ENCODE measurements around the gene ZDHHC11B. TPM values are rescaled to one million over a fixed set of nuclear protein-coding genes. Genes with fewer than 3 reads are reported as not detected.
A peak's percentile ranks its signal among the peaks of the same experiment; 100 is the strongest.
"Not testable (repeated sequence)": the region's sequence is repeated elsewhere in the genome, so short reads cannot be mapped to it uniquely, and the experiment has no call there.

ZDHHC11B gene
- total and polyA plus RNA-seq, 2 experiments from 2014 or later = 4.2 to 4.4 TPM

DNA sequence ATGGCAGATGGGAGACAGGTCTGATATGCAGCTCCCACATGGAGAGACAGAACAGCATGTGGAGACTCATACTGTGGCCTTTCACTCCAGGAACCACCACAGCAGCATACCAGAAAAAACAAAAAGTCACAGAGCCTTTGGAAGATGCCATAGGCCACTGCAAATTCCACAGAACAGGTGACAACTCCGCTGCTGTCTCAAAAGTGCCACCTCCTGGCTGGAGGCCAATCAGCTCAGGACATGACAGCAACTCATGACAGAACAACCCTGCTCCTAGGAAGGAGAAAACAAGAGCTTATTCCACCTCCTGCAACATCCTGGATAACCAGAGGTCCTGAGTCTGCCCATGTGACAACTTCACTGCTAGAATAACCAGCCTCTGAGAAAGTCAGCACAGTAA is 50.4 kb downstream of the ZDHHC11B start:
- H3K27me3 ChIP-seq; H3K9me3 ChIP-seq (ENCODE audit: low read depth); H3K4me3 ChIP-seq; H3K27ac ChIP-seq; H3K36me3 ChIP-seq; DNase-seq (ENCODE audit: low read depth in 1 of 2, low spot score in 1 of 2); H3K4me1 ChIP-seq (ENCODE audit: low read depth): not testable (repeated sequence)

DNA sequence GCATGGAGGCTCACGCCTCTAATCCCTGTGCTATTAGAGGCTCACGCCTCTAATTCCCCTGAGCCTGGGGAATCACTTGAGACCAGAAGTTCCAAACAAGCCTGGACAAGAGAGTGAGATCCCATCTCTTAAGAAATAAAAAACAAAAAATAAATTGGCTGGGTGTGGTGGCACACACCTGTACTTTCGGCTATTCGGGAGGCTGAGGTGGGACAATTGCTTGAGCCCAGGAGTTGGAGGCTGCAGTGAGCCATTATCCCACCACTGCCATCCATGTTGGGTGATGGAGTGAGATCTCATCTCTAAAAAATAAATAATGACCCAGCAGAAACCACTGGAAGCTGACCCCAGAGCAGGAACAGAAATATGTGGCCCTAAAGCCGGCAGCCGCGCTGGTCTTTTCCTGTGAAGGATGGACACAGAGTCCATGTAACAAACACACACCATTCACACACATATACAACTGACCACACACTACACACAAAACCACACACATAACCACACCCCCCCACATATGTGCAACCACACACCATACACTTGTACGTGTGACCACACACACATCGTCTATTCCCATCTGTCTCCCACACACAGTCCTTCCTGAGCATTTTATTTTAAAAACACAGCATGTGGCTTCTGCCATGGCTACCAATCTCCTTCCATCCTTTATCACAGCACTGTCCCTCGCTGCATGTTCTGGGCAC is 51.6 kb downstream of the ZDHHC11B start:
- not testable (repeated sequence) for H3K4me1 ChIP-seq (ENCODE audit: low read depth); H3K9me3 ChIP-seq (ENCODE audit: low read depth)

DNA sequence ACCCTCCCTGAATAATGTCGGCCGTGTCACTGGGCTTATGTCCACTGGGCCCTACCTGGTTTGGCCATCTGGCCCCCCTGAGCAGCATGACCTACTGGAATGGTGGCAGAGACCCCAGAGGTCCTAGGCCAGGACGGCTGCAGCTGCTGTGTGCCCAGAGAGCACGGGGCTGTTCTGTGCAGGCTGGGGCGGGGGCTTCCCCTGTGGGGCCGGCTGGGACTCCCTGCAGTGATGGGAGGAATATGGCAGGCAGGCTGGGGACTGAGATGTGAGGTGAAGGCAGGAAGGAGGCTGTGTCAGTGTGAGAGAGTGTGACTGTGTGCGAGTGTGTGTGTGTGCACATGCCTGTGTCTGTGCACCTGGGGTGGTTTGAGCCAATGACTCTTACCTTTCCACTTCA is 55.3 kb downstream of the ZDHHC11B start:
- DNase-seq (ENCODE audit: low read depth in 1 of 2, low spot score in 1 of 2) = not testable (repeated sequence)

More for the DNA sequence above, 51.6 kb downstream of the ZDHHC11B start:
- H3K4me3 ChIP-seq; H3K27ac ChIP-seq; DNase-seq (ENCODE audit: low read depth in 1 of 2, low spot score in 1 of 2); H3K36me3 ChIP-seq; H3K27me3 ChIP-seq: not testable (repeated sequence)

DNA sequence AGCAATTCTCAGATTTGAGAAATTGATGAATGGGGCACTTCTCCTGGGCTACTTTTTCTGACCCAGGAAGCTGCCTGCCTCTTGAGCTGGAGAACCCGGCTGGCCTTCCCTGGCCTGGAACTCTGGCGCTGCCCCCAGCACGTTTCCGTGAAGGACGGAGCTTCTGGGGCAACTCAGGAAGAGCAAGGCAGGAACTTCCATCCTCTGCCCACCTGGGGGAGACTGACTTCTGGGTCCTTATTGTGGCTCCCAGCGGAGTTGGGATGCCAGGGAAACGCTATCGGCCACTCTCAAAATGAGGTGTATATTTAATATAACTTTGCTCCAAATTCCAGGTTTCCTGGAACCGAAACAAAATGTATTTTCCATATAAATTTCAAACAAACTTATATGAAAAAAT is 57.4 kb downstream of the ZDHHC11B start:
- DNase-seq (ENCODE audit: low read depth in 1 of 2, low spot score in 1 of 2) = peak in 1 of 2 donors; percentile 30
- not testable (repeated sequence) for H3K27me3 ChIP-seq; H3K9me3 ChIP-seq (ENCODE audit: low read depth); H3K4me1 ChIP-seq (ENCODE audit: low read depth); H3K36me3 ChIP-seq; H3K27ac ChIP-seq; H3K4me3 ChIP-seq

More for the DNA sequence above, 55.3 kb downstream of the ZDHHC11B start:
- H3K9me3 ChIP-seq (ENCODE audit: low read depth); H3K4me1 ChIP-seq (ENCODE audit: low read depth); H3K27ac ChIP-seq; H3K27me3 ChIP-seq; H3K4me3 ChIP-seq; H3K36me3 ChIP-seq: not testable (repeated sequence)

DNA sequence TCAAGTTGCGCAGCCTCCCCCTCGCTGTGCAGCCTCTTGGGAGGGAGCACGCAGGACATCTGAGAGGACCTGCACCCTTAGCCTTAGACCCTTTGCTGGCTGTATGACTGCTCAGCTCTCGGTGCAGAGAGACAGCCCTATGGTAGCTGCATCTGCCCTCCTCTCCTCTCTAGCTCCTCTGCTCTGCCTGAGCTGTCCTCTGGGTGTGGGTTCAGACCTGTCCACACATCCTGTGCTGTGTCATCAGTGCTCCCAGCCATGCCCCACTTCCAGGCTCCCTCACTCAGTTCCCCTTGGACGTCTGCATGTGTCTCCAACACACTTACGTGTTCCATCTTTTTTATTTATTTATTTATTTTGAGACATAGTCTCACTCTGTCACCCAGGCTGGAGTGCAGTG is 60.7 kb downstream of the ZDHHC11B start:
- H3K27ac ChIP-seq; H3K36me3 ChIP-seq; DNase-seq (ENCODE audit: low read depth in 1 of 2, low spot score in 1 of 2); H3K4me3 ChIP-seq; H3K27me3 ChIP-seq; H3K4me1 ChIP-seq (ENCODE audit: low read depth); H3K9me3 ChIP-seq (ENCODE audit: low read depth): not testable (repeated sequence)

DNA sequence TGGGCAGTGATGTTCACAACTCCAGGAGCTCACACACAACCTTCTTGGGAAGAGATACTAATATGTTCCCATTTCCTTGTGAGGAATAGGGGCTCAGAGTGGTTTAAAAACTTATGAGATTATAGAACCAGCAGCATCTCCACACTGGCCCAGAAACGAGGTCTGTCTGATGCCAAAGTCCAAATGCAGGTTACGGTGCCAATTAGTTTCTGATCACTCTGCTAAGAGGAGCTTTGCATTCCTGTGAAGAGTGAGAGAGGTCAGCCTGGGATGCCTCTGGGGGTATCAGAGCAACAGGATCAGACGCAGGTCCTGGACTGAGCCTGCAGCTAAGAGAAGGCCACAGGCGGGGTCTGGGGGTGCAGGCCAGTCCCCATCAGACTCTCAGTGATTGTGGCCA is 61.2 kb downstream of the ZDHHC11B start:
- not testable (repeated sequence) for DNase-seq (ENCODE audit: low read depth in 1 of 2, low spot score in 1 of 2); H3K4me3 ChIP-seq; H3K27me3 ChIP-seq; H3K4me1 ChIP-seq (ENCODE audit: low read depth); H3K36me3 ChIP-seq; H3K27ac ChIP-seq; H3K9me3 ChIP-seq (ENCODE audit: low read depth)

DNA sequence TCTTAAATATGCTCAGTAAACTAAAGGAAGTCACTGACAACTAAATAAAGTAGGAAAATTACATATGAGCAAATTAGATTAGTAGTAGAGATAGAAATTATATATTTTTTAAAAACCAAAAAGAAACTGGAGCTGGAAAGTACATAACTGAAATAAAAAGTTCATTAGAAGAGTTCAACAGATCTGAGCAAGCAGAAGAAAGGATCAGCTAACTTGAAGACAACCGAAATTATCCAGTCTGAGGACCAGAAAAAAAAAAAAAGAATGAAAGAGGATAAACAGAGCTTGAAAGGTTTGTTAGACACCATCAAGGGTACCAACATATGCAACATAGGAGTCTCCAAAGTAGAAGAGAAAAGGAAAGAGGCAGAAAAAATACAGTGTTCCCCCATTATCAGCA is 65.2 kb downstream of the ZDHHC11B start:
- H3K4me3 ChIP-seq; H3K36me3 ChIP-seq; H3K27me3 ChIP-seq; H3K4me1 ChIP-seq (ENCODE audit: low read depth); H3K27ac ChIP-seq; DNase-seq (ENCODE audit: low read depth in 1 of 2, low spot score in 1 of 2); H3K9me3 ChIP-seq (ENCODE audit: low read depth): not testable (repeated sequence)

DNA sequence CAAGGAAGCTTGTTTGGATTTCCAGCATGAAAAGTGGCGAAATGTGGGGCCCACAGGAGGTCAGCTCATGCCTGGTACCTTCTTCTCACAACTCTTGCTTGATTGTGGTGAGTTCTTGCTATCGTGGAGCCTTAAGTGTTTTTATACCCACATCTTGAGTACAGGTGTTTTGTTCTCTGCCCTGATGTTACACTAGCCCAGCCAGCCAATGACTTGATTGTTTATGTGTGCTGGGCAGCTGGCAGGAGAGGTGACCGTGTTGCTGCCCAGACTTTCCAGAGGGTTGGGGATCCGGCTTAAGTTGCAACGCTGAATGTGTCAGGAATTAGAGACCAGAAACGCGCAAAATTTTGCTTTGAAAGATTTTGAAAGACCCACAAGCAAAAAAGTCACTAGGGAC is 67.4 kb downstream of the ZDHHC11B start:
- no peaks in the 10 kb centered on the region for H3K27me3 ChIP-seq
- H3K27ac ChIP-seq = no peak overlapping the region
- no peak overlapping the region for H3K4me3 ChIP-seq

DNA sequence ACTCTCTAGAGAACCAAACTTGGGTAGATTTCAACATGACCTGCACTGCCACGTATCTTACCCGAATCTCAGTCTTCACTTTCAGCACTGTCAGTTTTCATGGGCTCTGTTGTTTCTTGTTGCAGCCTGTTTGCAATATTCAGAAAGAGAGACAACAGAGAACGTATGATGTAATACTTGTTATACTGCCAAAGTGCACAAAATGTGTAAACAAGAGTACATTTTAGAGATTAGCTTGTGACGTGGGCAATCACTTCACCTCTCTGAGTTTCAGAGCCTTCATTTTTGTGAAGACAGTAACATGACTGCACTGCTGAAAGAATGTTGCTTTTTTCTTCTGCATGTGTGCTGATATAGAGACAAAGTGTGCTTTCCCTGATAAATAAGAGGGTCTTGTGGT is 67.8 kb downstream of the ZDHHC11B start:
- not testable (repeated sequence) for H3K27me3 ChIP-seq; H3K27ac ChIP-seq; H3K36me3 ChIP-seq; H3K4me3 ChIP-seq; H3K4me1 ChIP-seq (ENCODE audit: low read depth); H3K9me3 ChIP-seq (ENCODE audit: low read depth)
- DNase-seq (ENCODE audit: low read depth in 1 of 2, low spot score in 1 of 2) = peak in 1 of 2 donors; percentile 53

More for the DNA sequence above, 67.4 kb downstream of the ZDHHC11B start:
- TF ChIP-seq, protein P1, sequence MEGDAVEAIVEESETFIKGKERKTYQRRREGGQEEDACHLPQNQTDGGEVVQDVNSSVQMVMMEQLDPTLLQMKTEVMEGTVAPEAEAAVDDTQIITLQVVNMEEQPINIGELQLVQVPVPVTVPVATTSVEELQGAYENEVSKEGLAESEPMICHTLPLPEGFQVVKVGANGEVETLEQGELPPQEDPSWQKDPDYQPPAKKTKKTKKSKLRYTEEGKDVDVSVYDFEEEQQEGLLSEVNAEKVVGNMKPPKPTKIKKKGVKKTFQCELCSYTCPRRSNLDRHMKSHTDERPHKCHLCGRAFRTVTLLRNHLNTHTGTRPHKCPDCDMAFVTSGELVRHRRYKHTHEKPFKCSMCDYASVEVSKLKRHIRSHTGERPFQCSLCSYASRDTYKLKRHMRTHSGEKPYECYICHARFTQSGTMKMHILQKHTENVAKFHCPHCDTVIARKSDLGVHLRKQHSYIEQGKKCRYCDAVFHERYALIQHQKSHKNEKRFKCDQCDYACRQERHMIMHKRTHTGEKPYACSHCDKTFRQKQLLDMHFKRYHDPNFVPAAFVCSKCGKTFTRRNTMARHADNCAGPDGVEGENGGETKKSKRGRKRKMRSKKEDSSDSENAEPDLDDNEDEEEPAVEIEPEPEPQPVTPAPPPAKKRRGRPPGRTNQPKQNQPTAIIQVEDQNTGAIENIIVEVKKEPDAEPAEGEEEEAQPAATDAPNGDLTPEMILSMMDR (IDR thresholded peaks at IDR 0.05; ENCODE audit: low read depth, low read length) = no peak
- Histone ChIP-seq H3K36me3 (no peaks in the 10 kb centered on the region), H3K4me1 (ENCODE audit: low read depth) (no peaks in the 10 kb centered on the region), H3K9me3 (ENCODE audit: low read depth) (no peaks in the 10 kb centered on the region)
- no peak for DNase-seq (ENCODE audit: low read depth in 1 of 2, low spot score in 1 of 2)

DNA sequence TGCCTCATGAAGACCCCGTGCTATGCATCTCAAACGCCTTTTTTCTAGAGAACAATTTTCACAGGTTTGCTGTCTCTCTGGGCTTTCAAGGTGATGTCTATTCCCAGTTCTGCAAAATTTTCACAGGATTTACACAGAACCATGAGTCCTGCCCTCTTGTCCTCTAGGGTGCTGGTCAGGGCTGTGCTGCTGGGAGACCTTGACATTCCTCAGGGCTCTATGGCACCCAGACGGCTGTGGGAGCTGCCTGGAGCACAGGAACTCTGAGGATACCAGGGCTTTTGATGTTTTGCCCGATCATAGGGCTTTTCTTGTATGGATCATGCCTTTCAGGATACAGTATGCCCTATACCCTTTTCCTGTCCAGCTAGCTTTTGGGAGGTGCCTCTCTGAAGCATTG is 68.9 kb downstream of the ZDHHC11B start:
- H3K36me3 ChIP-seq; H3K4me1 ChIP-seq (ENCODE audit: low read depth); H3K9me3 ChIP-seq (ENCODE audit: low read depth); H3K27ac ChIP-seq; DNase-seq (ENCODE audit: low read depth in 1 of 2, low spot score in 1 of 2); H3K27me3 ChIP-seq; H3K4me3 ChIP-seq: not testable (repeated sequence)

DNA sequence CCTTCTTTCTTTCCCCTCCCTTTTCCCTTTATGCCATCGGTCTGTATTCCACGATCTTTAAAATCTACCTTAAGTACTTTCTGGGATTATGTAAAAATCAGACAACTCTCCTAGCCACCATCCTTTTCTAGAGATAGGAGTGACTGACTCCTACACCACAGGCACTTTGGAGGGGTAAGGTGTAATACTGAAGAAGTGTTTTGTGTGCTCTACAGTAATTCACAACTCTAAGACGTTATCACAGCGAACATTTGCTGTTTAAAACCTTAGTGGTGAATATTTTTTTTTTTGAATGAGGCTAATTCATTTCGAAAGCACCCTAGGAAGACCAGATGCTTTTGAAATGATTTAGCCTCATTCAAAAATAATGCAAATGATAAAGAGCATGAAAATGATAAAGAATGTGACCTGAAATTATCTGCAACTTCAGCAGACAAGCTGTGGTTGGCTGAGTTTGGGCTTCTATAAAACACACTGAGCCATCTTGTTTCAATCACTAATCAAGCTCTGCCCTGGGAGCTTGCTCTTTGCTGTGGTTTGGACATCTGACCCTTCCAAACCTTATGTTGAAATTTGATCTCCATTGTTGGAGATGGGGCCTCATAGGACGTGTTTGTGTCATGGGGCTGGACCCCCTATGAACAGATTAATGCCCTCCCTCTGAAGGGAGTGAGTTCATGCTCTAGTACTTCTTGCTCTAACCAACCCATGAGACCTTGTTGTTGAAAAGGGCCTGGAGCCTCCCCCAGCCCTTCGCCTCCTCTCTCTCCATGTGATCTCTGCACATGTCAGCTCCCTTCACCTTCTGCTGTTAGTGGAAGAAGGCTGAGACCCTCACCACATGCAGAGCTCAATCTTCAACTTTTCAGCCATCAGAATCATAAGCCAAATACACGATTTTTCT is 70.1 kb downstream of the ZDHHC11B start:
- not testable (repeated sequence) for H3K9me3 ChIP-seq (ENCODE audit: low read depth); H3K27me3 ChIP-seq; H3K4me1 ChIP-seq (ENCODE audit: low read depth); H3K27ac ChIP-seq; DNase-seq (ENCODE audit: low read depth in 1 of 2, low spot score in 1 of 2); H3K4me3 ChIP-seq; H3K36me3 ChIP-seq

DNA sequence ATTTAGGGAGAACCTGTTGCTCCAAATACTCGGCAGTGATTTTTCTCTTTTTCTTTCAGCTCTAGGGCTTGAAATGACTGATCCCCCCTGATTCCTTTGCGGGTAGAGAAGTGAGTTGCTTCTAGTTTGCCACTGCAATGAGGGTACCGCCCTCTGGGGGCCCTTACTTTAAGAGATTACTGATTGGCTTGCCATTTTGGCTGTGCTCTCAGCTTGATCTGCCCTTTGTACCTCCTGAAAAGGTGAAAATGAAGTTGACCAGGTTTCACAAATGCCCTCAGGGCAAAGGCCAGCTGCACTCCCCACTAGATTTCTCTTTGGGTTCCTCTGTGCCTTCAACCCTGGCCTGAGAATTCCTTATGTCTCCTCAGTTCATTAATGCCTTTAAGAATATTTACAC is 70.8 kb downstream of the ZDHHC11B start:
- not testable (repeated sequence) for H3K27ac ChIP-seq; H3K9me3 ChIP-seq (ENCODE audit: low read depth); H3K27me3 ChIP-seq; DNase-seq (ENCODE audit: low read depth in 1 of 2, low spot score in 1 of 2); H3K36me3 ChIP-seq; H3K4me1 ChIP-seq (ENCODE audit: low read depth); H3K4me3 ChIP-seq

DNA sequence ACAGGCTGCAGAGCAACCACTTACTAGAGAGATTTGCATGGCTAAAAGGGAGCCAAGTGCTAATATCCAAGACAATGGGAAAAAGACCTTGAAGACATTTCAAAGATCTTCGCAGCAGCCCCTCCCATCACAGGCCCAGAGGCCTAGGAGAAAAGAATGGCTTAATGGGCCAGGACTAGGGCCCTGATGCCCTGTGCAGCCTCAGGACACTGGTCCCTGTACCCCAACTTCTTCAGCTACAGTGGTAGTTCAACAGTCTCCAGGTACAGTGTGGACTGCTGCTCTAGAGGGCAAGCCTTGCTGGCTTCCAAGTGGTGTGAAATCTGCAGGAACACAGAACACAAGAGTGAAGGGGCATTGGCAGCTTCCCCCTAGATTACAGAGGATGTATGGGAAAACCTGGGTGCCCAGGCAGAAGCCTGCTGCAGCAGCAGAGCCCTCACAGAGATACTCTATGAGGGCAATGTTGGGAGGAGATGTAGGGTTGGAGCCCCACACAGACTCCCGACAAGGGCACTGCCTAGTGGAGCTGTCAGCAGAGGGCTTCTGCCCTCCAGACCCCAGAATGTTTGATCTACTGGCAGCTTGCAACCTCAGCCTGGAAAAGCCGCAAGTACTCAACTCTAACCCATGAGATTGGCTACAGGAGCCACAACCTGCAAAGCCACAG is 75.5 kb downstream of the ZDHHC11B start:
- H3K4me3 ChIP-seq; H3K27me3 ChIP-seq; H3K36me3 ChIP-seq; H3K4me1 ChIP-seq (ENCODE audit: low read depth); H3K9me3 ChIP-seq (ENCODE audit: low read depth); DNase-seq (ENCODE audit: low read depth in 1 of 2, low spot score in 1 of 2); H3K27ac ChIP-seq: not testable (repeated sequence)
